Measurements from ENCODE around the gene AEBP2.
"Not testable (repeated sequence)": the region's sequence is repeated elsewhere in the genome, so short reads cannot be mapped to it uniquely, and the experiment has no call there.

AEBP2 gene

GRCh38 chr12:19421503-19422282, 17.6 kb upstream of the AEBP2 start:
- DNase-seq (ENCODE audit: low read depth in 2 of 2), result no peak

GRCh38 chr12:19423166-19423930, 15.9 kb upstream of the AEBP2 start:
- DNase-seq (ENCODE audit: low read depth in 2 of 2), result no peak

GRCh38 chr12:19428246-19428645, 11.0 kb upstream of the AEBP2 start:
- no peak for DNase-seq (ENCODE audit: low read depth in 2 of 2)

- DNase-seq (ENCODE audit: low read depth in 2 of 2), result not testable (repeated sequence)
Observed at GRCh38 chr12:19429491-19429890, 9.8 kb upstream of the AEBP2 start.

GRCh38 chr12:19430988-19431387, 8.3 kb upstream of the AEBP2 start:
- DNase-seq (ENCODE audit: low read depth in 2 of 2), result no peak

GRCh38 chr12:19431407-19432308, 7.6 kb upstream of the AEBP2 start:
- peak in 1 of 2 donors; percentile 6 for DNase-seq (ENCODE audit: low read depth in 2 of 2)

- no peak for DNase-seq (ENCODE audit: low read depth in 2 of 2)
Observed at GRCh38 chr12:19432309-19433170, 6.8 kb upstream of the AEBP2 start.

GRCh38 chr12:19434538-19434937, 4.8 kb upstream of the AEBP2 start:
- no peak for DNase-seq (ENCODE audit: low read depth in 2 of 2)

- DNase-seq (ENCODE audit: low read depth in 2 of 2), result no peak
Observed at GRCh38 chr12:19435831-19436497, 3.3 kb upstream of the AEBP2 start.

- no peak for DNase-seq (ENCODE audit: low read depth in 2 of 2)
Observed at GRCh38 chr12:19436931-19437330, 2.4 kb upstream of the AEBP2 start.

GRCh38 chr12:19437996-19438395, 1.3 kb upstream of the AEBP2 start:
- no peak for DNase-seq (ENCODE audit: low read depth in 2 of 2)

GRCh38 chr12:19440019-19440858, 947 bp downstream of the AEBP2 start:
- DNase-seq (ENCODE audit: low read depth in 2 of 2), result peak; percentile 33 to 50

- no peak for DNase-seq (ENCODE audit: low read depth in 2 of 2)
Observed at GRCh38 chr12:19440916-19441315, 1.6 kb downstream of the AEBP2 start.

- no peak for DNase-seq (ENCODE audit: low read depth in 2 of 2)
Observed at GRCh38 chr12:19443585-19443984, 4.3 kb downstream of the AEBP2 start.

- DNase-seq (ENCODE audit: low read depth in 2 of 2), result no peak
Observed at GRCh38 chr12:19444097-19444496, 4.8 kb downstream of the AEBP2 start.

GRCh38 chr12:19447386-19447785, 8.1 kb downstream of the AEBP2 start:
- DNase-seq (ENCODE audit: low read depth in 2 of 2), result no peak

GRCh38 chr12:19449814-19450213, 10.5 kb downstream of the AEBP2 start:
- DNase-seq (ENCODE audit: low read depth in 2 of 2), result no peak

GRCh38 chr12:19450362-19450761, 11.1 kb downstream of the AEBP2 start:
- no peak for DNase-seq (ENCODE audit: low read depth in 2 of 2)

- DNase-seq (ENCODE audit: low read depth in 2 of 2), result no peak
Observed at GRCh38 chr12:19451196-19451595, 11.9 kb downstream of the AEBP2 start.

GRCh38 chr12:19453961-19454360, 14.7 kb downstream of the AEBP2 start:
- DNase-seq (ENCODE audit: low read depth in 2 of 2), result no peak

Measured in activated CD4-positive, alpha-beta T cell treated with anti-CD3 and anti-CD28 coated beads for 24 hours (primary cell).